GM11168 (cell line): Measurements from ENCODE around the gene BFSP2.
"Not testable (repeated sequence)": the region's sequence is repeated elsewhere in the genome, so short reads cannot be mapped to it uniquely, and the experiment has no call there.

Experiments used
- in situ Hi-C: fragments of 300-500 bp; cut with MboI; formaldehyde crosslinking; loops from one replicate; pipeline ENCODE4 v1.12.0; 2022; ENCODE audit warnings: low sequenced_read_pairs; ENCODE audit not compliant: unreplicated experiment

The BFSP2 gene

DNA sequence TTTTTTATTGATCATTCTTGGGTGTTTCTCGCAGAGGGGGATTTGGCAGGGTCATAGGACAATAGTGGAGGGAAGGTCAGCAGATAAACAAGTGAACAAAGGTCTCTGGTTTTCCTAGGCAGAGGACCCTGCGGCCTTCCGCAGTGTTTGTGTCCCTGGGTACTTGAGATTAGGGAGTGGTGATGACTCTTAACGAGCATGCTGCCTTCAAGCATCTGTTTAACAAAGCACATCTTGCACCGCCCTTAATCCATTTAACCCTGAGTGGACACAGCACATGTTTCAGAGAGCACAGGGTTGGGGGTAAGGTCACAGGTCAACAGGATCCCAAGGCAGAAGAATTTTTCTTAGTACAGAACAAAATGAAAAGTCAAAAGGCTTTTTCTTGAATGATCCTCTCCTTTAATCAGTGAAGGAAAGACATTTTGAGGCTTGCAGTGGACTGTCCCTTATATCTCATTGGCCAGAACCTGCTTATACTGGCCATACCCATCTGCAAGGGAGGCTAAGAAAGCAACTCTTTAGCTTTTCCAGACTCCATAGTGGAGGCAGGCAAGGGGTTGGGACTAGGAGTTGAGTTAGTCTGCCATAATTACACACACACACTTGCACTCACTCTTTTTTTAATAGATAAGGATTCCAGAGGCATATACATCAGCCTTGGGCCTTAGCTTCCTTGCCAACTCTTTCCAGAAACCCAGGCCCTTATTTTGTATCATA lies 73.8 kb downstream of the BFSP2 start:
- in situ Hi-C loops, result not testable (repeated sequence)

DNA sequence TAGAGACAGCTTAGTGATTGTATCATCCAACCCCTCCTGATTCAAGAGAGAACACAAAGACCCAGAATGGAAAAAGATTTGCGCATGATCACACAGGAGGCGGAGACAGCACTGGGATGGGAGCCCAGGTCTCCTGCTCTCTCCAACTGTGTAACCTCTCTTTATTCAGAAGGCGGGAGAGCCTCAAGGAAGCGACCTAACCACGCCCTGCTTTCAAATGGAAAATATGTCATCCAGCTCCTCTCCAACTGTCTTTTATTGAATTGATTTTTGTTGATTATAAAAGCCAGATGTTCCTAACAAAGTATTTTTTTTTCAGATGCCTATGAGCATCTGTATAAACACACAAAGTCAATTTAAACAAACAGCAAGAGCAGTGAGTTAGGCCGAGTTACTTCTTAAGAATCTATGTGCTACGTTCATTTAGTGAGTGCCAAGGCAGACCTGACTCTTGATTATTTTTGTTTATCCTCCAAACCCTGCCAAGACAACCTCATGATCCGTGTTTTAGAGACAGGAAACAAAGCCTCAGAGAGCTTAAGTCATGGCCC lies 74.5 kb downstream of the BFSP2 start:
- in situ Hi-C loops, result no loop called here

- in situ Hi-C loops, result no loop called here
These were observed 75.0 kb downstream of the BFSP2 start for GRCh38 chr3:133474817-133475216.

- in situ Hi-C loops, result no loop called here
These were observed 75.6 kb downstream of the BFSP2 start for GRCh38 chr3:133475245-133476010.

- in situ Hi-C loops, result no loop called here
These were observed 77.1 kb downstream of the BFSP2 start for GRCh38 chr3:133476971-133477375.

DNA sequence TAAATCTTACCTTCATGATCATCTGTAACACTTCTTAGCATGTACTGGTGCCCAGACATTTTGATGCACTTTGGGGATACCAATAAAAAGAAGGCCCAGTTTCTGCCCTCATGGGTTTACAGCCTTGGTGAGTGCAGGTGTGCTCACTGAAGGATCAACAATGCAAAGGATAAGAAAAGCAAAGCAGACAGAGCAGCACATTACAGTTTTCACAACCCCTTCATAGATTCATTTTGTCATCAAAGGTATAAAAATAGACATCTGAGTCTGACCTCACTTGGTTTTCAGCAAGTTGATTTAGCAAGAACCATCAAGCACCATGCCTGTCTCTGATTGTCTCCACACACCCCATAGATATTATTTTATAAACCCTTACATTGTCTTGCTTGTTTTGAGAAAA lies 77.6 kb downstream of the BFSP2 start:
- in situ Hi-C loops, result no loop called here

DNA sequence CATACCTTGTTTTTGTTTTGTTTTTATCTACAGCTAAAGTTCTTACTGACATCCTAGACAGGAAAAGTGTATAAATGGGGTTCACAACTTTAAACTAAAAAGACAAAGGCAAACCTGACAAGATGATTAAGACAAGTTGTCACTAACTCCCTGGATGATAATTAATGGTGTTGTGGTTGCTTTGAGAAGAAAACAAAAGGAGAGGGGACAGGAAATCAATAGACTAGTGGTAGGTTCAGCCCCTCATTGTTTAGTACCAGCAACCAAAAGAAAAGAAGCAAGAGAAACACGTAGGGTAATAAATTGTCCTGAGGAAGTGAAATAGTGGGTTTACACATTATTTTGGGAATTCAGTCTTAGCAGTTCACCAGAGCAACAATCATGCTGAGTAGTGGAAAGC lies 78.8 kb downstream of the BFSP2 start:
- in situ Hi-C loops, result no loop called here

DNA sequence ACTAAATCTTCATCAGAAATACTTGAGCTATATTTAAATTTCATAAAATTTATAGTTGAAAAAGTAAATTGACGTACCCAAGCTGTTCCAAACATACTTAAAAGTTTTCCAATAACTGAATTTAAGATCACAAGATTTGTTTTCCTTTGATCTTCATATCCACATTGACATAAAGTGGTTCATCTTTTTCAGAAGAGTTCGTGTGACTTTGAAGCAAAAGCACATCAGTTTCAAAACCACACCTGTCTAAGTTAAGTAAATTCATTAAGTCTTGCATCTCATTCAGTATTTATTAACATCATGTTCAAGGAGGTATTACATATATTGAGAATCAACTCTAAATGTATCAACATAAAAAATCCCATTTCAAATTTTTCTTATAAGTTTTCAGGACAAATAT lies 79.5 kb downstream of the BFSP2 start:
- in situ Hi-C loops, result no loop called here

DNA sequence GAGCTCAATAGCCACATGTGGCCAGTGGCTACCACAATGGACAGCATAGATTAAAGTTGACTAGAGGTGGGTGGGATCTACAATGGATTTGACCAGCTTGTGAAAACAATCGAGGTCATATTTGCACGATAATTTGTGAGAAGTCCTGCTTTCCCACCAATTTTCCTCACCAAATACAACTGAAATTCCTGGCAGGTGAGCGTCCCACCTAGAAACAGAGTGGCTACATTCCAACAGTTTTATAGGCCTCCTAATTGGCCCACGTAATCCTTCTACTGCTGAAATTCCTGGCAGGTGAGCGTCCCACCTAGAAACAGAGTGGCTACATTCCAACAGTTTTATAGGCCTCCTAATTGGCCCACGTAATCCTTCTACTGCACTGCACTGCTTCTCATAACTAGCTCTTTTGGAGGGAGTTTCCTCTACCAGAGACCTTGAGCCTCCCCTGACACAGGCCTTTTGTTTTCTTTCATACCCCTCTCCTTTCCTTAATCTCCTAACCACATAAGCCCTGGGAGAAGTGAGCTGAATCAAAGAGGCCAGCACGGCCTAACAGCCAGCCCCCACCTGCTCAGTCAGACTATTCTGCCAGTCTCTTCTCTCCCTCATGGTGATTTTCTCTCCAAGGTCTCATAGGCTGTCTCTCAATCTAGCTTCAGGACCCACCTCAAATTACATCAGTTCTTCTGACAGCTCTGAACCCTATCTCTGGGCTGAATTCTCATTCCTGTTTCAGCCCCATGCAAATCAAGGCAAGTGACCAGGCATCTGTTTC lies 80.2 kb downstream of the BFSP2 start:
- in situ Hi-C loops, result no loop called here

- in situ Hi-C loops, result not testable (repeated sequence)
These were observed 82.6 kb downstream of the BFSP2 start for GRCh38 chr3:133482474-133482873.

- in situ Hi-C loops, result no loop called here
These were observed 86.8 kb downstream of the BFSP2 start for GRCh38 chr3:133486658-133487057.

DNA sequence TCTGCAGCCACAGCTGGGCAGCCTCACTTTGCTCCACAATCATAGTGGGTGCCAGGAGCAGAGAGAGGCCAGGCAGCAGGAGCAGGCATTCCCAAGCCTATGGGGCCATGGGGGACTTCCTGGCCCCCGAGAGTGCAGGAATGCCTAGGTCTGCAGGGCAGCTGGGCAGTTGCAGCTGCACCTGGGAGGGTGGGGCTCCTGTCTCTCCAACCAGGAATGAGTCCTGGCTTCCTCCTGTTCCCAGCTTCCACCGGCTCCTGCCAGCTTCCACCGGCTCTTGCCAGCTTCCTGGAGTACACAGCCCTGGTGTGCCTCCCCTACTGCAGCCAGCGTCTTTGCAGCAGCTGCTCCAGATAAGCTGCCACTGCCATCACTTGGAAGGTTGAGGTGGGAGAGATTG lies 87.3 kb downstream of the BFSP2 start:
- in situ Hi-C loops, result no loop called here

DNA sequence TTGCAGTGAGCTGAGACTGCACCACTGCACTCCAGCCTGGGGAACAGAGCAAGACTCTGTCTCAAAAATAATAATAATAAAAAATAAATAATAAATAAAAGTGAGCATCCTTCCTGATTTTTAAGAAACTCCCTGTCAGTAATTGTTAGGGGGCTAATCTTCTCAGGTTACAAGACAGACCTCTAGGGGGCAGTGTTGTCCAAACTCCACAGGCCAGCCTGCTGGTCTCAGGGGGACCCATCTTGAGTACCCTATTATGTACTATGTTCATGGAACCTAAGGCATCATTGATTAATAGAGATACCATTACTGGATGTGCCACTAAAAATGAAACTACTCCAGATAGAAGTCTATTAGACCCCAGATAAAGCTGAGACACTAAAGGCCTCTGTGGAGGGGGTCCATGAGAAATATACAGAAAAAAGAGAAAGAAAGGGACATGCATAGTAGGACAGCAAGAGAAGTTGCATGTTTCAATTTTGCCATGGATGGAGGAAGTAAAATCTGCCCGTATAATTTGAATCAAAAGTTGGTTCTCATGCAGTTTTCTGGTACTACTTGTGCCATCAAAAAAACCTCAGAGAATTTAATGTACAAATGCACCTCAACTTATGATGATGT lies 88.2 kb downstream of the BFSP2 start:
- in situ Hi-C loops, result no loop called here

DNA sequence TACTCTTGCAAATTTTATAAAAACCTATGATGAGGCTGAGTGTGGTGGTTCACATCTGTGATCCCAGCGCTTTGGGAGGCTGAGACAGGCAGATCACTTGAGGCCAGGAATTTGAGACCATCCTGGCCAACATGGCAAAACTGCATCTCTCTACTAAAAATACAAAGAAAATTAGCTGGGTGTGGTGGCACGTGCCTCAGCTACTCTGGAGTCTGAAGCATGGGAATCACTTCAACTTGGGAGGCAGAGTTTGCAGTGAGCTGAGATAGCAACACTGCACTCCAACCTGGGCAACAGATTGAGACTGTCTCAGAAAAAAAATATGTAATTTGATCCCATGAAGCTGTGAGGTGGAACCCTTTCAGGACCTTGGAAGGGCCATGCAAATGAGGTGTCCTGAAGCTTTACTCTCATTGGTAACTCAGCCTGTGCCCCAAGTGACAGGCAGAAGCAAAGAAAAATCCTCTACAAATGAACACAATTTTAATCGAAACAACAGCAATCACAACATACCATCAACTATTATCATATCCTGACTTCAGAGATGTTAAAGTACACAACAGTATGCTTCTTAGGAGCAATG lies 89.0 kb downstream of the BFSP2 start:
- in situ Hi-C loops, result no loop called here

GRCh38 chr3:133489466-133490085 lies 89.7 kb downstream of the BFSP2 start:
- in situ Hi-C loops, result no loop called here

DNA sequence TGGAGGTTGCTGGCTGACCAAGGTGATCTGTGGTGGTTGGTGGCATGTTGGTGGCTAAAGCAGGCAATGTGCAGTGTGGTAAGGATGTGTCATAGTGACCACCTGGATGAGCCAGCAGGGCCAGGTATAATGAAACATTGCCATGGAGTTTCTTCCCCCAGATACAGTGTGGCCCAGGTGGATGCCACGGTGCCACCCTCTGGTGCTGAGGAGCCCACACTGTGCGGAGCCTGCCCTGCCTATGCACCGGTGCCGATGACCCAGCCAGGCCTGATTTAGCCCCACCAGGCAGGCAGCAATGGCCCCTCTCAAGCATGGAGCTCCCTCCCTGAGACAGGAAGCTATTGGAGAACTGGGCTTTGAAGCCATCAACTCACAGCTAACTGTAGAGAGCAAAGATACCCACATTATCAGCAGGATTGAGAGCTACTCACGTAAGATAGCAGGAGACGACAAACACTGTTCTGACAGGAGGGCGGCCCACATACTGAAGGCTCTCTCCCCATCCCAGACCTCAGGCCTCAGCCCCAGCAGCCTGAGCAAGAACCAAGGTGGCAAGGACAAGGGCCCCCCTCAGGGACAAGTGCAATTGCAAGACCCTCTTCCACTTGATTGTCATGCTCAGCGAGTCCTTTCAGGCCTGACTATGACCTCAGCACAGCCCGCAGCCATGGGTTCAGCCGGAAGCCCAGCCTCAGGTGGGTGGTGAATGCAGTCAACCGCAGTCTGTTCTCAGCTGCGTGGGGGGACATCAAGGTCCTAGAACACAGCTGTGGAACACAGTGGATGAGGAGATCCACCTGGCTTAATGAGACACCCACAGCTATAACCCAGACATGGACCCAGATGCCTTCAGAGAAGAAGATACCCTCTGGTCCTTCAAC lies 90.9 kb downstream of the BFSP2 start:
- in situ Hi-C loops, result no loop called here

- in situ Hi-C loops, result no loop called here
These were observed 91.7 kb downstream of the BFSP2 start for GRCh38 chr3:133491481-133492059.

GRCh38 chr3:133492159-133492741 lies 92.4 kb downstream of the BFSP2 start:
- in situ Hi-C loops, result no loop called here
